GM19468 (cell line): ENCODE measurements around the gene COMMD10.

ENCODE experiments used
- ATAC-seq: cut with Tn5 transposase; IDR thresholded peaks from one replicate; pipeline ENCODE4 v1.9.1; 2021; ENCODE audit warnings: mild to moderate bottlenecking, moderate library complexity, moderate number of reproducible peaks; ENCODE audit not compliant: unreplicated experiment; ENCODE audit errors: extremely low read depth

The COMMD10 gene

GRCh38 chr5:116340799-116341198 lies 256.0 kb downstream of the COMMD10 start:
- ATAC-seq, result no peak
